HepG2 (cell line): ENCODE measurements around the gene TMEM63B. TPM values are rescaled to one million over a fixed set of nuclear protein-coding genes. Genes with fewer than 3 reads are reported as not detected.

Source experiments
- AKNA ChIP-seq: sonication (generic); formaldehyde crosslinking; IDR thresholded peaks from 2 replicates; pipeline ENCODE4 v1.4.0; 2020; ENCODE audit warnings: missing genetic modification reagents, borderline replicate concordance
- DMAP1 ChIP-seq: IDR thresholded peaks from 2 replicates; pipeline ENCODE4 v1.6.1; 2016
- ERF ChIP-seq: IDR thresholded peaks from 2 replicates; pipeline ENCODE4 v1.6.1; 2018; ENCODE audit warnings: missing biosample characterization, missing genetic modification reagents
- ESRRA ChIP-seq: sonication (generic); formaldehyde crosslinking; IDR thresholded peaks from 2 replicates; pipeline ENCODE4 v1.5.1; 2020; ENCODE audit warnings: mild to moderate bottlenecking, low read depth, missing genetic modification reagents
- ETV5 ChIP-seq: IDR thresholded peaks from 2 replicates; pipeline ENCODE4 v1.6.1; 2018; ENCODE audit warnings: missing biosample characterization, missing genetic modification reagents, inconsistent platforms, borderline replicate concordance
- GATA4 ChIP-seq: sonication (generic); IDR thresholded peaks from 2 replicates; pipeline ENCODE4 v1.6.1; 2016; ENCODE audit warnings: antibody characterized with exemption, low read depth, borderline replicate concordance
- HDAC2 ChIP-seq: sonication (generic); formaldehyde crosslinking; IDR thresholded peaks from 2 replicates; pipeline ENCODE4 v1.4.0; 2020; ENCODE audit warnings: missing genetic modification reagents
- HMG20B ChIP-seq: conservative IDR thresholded peaks from 2 replicates; pipeline ENCODE4 v1.6.1; 2016; ENCODE audit warnings: missing genetic modification reagents, missing compliant biosample characterization
- HMGA1 ChIP-seq: sonication (generic); formaldehyde crosslinking; conservative IDR thresholded peaks from 2 replicates; pipeline ENCODE4 v1.4.0; 2020; ENCODE audit warnings: missing genetic modification reagents
- KDM1A ChIP-seq: IDR thresholded peaks from 2 replicates; pipeline ENCODE4 v1.6.1; 2016; ENCODE audit warnings: missing compliant biosample characterization
- MAFG ChIP-seq: sonication (generic); formaldehyde crosslinking; IDR thresholded peaks from 2 replicates; pipeline ENCODE4 v1.5.1; 2020; ENCODE audit warnings: mild to moderate bottlenecking, missing genetic modification reagents
- NR2F2 ChIP-seq: IDR thresholded peaks from 2 replicates; pipeline ENCODE4 v1.6.1; 2012; ENCODE audit warnings: low read depth, inconsistent platforms, borderline replicate concordance
- PLSCR1 ChIP-seq: sonication (generic); formaldehyde crosslinking; IDR thresholded peaks from 2 replicates; pipeline ENCODE4 v1.5.0; 2020; ENCODE audit warnings: missing genetic modification reagents, mild to moderate bottlenecking, borderline replicate concordance
- ZBTB8A ChIP-seq: sonication (generic); formaldehyde crosslinking; IDR thresholded peaks from 2 replicates; pipeline ENCODE4 v1.4.0; 2020; ENCODE audit warnings: mild to moderate bottlenecking, low read depth, missing genetic modification reagents, borderline replicate concordance
- ZNF256 ChIP-seq: sonication (generic); formaldehyde crosslinking; conservative IDR thresholded peaks from 2 replicates; pipeline ENCODE4 v1.4.0; 2020; ENCODE audit warnings: missing genetic modification reagents
- ZNF281 ChIP-seq: sonication (generic); formaldehyde crosslinking; IDR thresholded peaks from 2 replicates; pipeline ENCODE4 v1.4.0; 2020; ENCODE audit warnings: missing genetic modification reagents, borderline replicate concordance
- ZNF33B ChIP-seq: sonication (generic); formaldehyde crosslinking; IDR thresholded peaks from 2 replicates; pipeline ENCODE4 v1.5.1; 2020; ENCODE audit warnings: mild to moderate bottlenecking, missing genetic modification reagents
- ZNF367 ChIP-seq: sonication (generic); formaldehyde crosslinking; IDR thresholded peaks from 2 replicates; pipeline ENCODE4 v1.4.0; 2020; ENCODE audit warnings: missing genetic modification reagents, borderline replicate concordance
- ZNF615 ChIP-seq: sonication (generic); formaldehyde crosslinking; IDR thresholded peaks from 2 replicates; pipeline ENCODE4 v1.5.0; 2020; ENCODE audit warnings: mild to moderate bottlenecking, missing genetic modification reagents, borderline replicate concordance
- polyA plus RNA-seq, 8 experiments: library from polyadenylated mRNA; depleted of rRNA in 3 of 8; stranded (reverse) in 7 of 8; unstranded in 1 of 8; fragments of >200 nt; fragmentation: Illumina TruSeq in 4 of 8; extraction: Trizol in 4 of 8; gene quantifications; 2 replicates each; pipeline versions ENCODE4 v1.2.1 to v1.2.3, GENCODE V29; 2011 to 2016; ENCODE audit warnings: low read depth in 4 of 8, missing spikeins in 1 of 8, mixed read lengths in 1 of 8; ENCODE audit not compliant: insufficient read depth in 1 of 8
- total RNA-seq, 5 experiments: library from RNA; depleted of rRNA; stranded (reverse); fragments of >200 nt; fragmentation: Illumina TruSeq; extraction: Trizol; gene quantifications; 2 replicates each; pipeline ENCODE4 v1.2.3, GENCODE V29; 2016; ENCODE audit warnings: low read depth in 1 of 5
- TF ChIP-seq, protein P1 (sequence below): sonication (generic); formaldehyde crosslinking; IDR thresholded peaks from 2 replicates; pipeline ENCODE4 v1.5.1; 2020; ENCODE audit warnings: mild to moderate bottlenecking, missing genetic modification reagents, moderate library complexity

Gene TMEM63B
- total and polyA plus RNA-seq, 2 of the 13 experiments (the other 11 are each of a cell fraction or from before 2014, with no cell fraction given): 27.4 to 75.8 TPM

DNA sequence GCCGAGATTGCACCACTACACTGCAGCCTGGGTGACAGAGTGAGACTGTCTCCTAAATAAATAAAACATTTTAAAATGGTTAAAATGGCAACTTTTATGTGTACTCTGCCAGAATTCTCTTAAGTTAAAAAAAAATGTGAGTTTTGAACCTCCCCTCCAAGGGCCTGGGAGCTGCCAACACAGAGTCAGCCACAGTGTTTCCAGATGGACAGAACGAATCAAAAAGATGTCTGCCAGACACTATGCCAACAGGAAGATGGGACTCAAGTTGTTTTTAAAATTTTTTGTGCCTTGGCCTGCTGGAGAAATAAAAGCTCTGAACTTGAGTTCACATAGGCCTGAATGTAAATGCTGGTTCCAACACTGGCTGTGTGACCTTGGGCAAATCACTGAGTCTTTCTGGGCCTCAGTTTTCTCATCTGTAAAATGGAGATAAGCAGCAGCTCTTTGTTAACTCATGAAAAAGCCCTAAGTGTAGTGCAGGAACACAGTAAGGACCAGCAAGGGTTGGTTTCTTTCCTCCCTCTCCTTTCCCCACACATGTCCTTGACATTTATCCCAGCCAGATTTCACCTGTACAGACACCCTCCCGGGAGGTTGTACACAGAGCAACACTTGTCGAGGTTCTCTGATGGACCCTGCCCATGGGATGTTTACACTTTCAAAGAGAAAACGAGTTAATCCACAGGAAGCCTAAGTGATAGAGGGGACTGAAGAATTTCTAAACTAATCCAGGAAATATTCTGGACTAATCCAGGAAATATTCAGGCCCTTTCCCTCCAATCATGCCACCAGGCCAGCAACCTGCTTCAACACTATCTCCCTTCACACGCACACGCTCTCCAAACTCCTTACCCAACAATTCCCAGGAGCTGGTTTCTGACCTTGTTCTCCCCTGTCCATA is 35.1 kb upstream of the TMEM63B start (continued):
- TF ChIP-seq ZNF367 (CRISPR knock-in tag): no peak
- peak; percentile 82 for TF ChIP-seq NR2F2
- TF ChIP-seq DMAP1 (CRISPR knock-in tag): no peak
- TF ChIP-seq ZNF615 (CRISPR knock-in tag): no peak
- TF ChIP-seq, protein P1, sequence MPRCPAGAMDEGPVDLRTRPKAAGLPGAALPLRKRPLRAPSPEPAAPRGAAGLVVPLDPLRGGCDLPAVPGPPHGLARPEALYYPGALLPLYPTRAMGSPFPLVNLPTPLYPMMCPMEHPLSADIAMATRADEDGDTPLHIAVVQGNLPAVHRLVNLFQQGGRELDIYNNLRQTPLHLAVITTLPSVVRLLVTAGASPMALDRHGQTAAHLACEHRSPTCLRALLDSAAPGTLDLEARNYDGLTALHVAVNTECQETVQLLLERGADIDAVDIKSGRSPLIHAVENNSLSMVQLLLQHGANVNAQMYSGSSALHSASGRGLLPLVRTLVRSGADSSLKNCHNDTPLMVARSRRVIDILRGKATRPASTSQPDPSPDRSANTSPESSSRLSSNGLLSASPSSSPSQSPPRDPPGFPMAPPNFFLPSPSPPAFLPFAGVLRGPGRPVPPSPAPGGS (CRISPR knock-in tag): no peak
- TF ChIP-seq GATA4: peak; percentile 89; the same call in 1 of the 2 replicates
- no peak for TF ChIP-seq AKNA (CRISPR knock-in tag)
- no peak for TF ChIP-seq HMGA1
- peak; percentile 97 for TF ChIP-seq ERF
- no peak; the same call in 1 of the 2 replicates for TF ChIP-seq ZBTB8A
- no peak for TF ChIP-seq ZNF256
- TF ChIP-seq MAFG (CRISPR knock-in tag): no peak
- peak; percentile 31; the same call in 1 of the 2 replicates for TF ChIP-seq ZNF281
- no peak for TF ChIP-seq ZNF33B (CRISPR knock-in tag)
- TF ChIP-seq KDM1A (CRISPR knock-in tag): peak; percentile 98
- TF ChIP-seq PLSCR1 (CRISPR knock-in tag): no peak
- peak; percentile 95 for TF ChIP-seq ETV5 (CRISPR knock-in tag)
- peak; percentile 82; the same call in 1 of the 2 replicates for TF ChIP-seq HMG20B (CRISPR knock-in tag)
- TF ChIP-seq ESRRA (CRISPR knock-in tag): peak; percentile 88
- TF ChIP-seq HDAC2: peak; percentile 97
